ENCODE data around the gene CLINT1.

Gene CLINT1

GRCh38 chr5:157842185-157842584 lies 16.8 kb downstream of the CLINT1 start:
- no peak overlapping the region for H3K4me3 ChIP-seq (ENCODE audit: low read length)
- no peak for TF ChIP-seq CTCF (conservative IDR thresholded peaks at IDR 0.05; ENCODE audit: low read depth, low read length)
- DNase-seq (ENCODE audit: low read depth) = no peak

- no peak for TF ChIP-seq CTCF (conservative IDR thresholded peaks at IDR 0.05; ENCODE audit: low read depth, low read length)
- no peak for DNase-seq (ENCODE audit: low read depth)
- H3K4me3 ChIP-seq (ENCODE audit: low read length) = no peak overlapping the region
These were observed 19.7 kb downstream of the CLINT1 start for GRCh38 chr5:157839157-157839795.

- no peak for TF ChIP-seq CTCF (conservative IDR thresholded peaks at IDR 0.05; ENCODE audit: low read depth, low read length)
- H3K4me3 ChIP-seq (ENCODE audit: low read length) = no peak overlapping the region
- no peak for DNase-seq (ENCODE audit: low read depth)
These were observed 22.7 kb downstream of the CLINT1 start for GRCh38 chr5:157836121-157836753.

- no peak for TF ChIP-seq CTCF (conservative IDR thresholded peaks at IDR 0.05; ENCODE audit: low read depth, low read length)
- no peak for DNase-seq (ENCODE audit: low read depth)
- no peak overlapping the region for H3K4me3 ChIP-seq (ENCODE audit: low read length)
These were observed 23.9 kb downstream of the CLINT1 start for GRCh38 chr5:157835041-157835440.

- TF ChIP-seq CTCF (conservative IDR thresholded peaks at IDR 0.05; ENCODE audit: low read depth, low read length) = peak; percentile 36
- H3K4me3 ChIP-seq (ENCODE audit: low read length) = no peak overlapping the region
- no peak for DNase-seq (ENCODE audit: low read depth)
These were observed 29.9 kb downstream of the CLINT1 start for GRCh38 chr5:157828944-157829639.

GRCh38 chr5:157828105-157828943 lies 30.6 kb downstream of the CLINT1 start:
- H3K4me3 ChIP-seq (ENCODE audit: low read length) = no peak overlapping the region
- TF ChIP-seq CTCF (conservative IDR thresholded peaks at IDR 0.05; ENCODE audit: low read depth, low read length) = no peak
- DNase-seq (ENCODE audit: low read depth) = no peak

All from retinal pigment epithelial cell (primary cell).